GM23338 (cell line): ENCODE data around the gene PDE4B. TPM values are rescaled to one million over a fixed set of nuclear protein-coding genes. Genes with fewer than 3 reads are reported as not detected.

Source experiments
- ATAC-seq: fragments of 200-7000 bp; cut with Tn5 transposase; 3 replicates; pipeline ENCODE4 v1.9.1; 2020
- DNase-seq: peaks from one replicate; pipeline ENCODE4 v3.0.0-alpha.2; 2015; ENCODE audit warnings: low spot score
- H2AFZ ChIP-seq: fragments of 200-600 bp; sonication (generic); 2 replicates; pipeline ENCODE4 v1.8.0; 2016; ENCODE audit warnings: antibody characterized with exemption, mild to moderate bottlenecking, moderate library complexity
- H3F3A ChIP-seq: fragments of 200-600 bp; sonication (generic); replicated peaks from 2 replicates; pipeline ENCODE4 v1.8.0; 2017; ENCODE audit warnings: antibody characterized with exemption, mixed run types, low read depth
- H3K27ac ChIP-seq: fragments of 200-600 bp; sonication (generic); 2 replicates; pipeline ENCODE4 v1.6.1; 2016; ENCODE audit warnings: low read depth
- H3K27me3 ChIP-seq: fragments of 200-600 bp; sonication (generic); 2 replicates; pipeline ENCODE4 v1.8.0; 2016; ENCODE audit warnings: mild to moderate bottlenecking, mixed run types, moderate library complexity; ENCODE audit not compliant: insufficient read depth
- H3K36me3 ChIP-seq: fragments of 200-600 bp; sonication (generic); 2 replicates; pipeline ENCODE4 v1.8.0; 2016; ENCODE audit warnings: mild to moderate bottlenecking; ENCODE audit not compliant: insufficient read depth
- H3K4me1 ChIP-seq: fragments of 200-600 bp; sonication (generic); 2 replicates; pipeline ENCODE4 v1.8.0; 2016; ENCODE audit warnings: mild to moderate bottlenecking, moderate library complexity; ENCODE audit not compliant: insufficient read depth
- H3K4me2 ChIP-seq: fragments of 200-600 bp; sonication (generic); 2 replicates; pipeline ENCODE4 v1.7.1; 2017; ENCODE audit warnings: mixed run types
- H3K4me3 ChIP-seq: fragments of 200-600 bp; sonication (generic); 2 replicates; pipeline ENCODE4 v1.6.1; 2016; ENCODE audit warnings: mixed run types
- H3K79me2 ChIP-seq: fragments of 200-600 bp; sonication (generic); replicated peaks from 2 replicates; pipeline ENCODE4 v1.8.0; 2017; ENCODE audit warnings: mild to moderate bottlenecking; ENCODE audit not compliant: insufficient read depth
- H3K9me2 ChIP-seq: fragments of 200-600 bp; sonication (generic); 2 replicates; pipeline ENCODE4 v1.8.0; 2017; ENCODE audit not compliant: insufficient read depth
- H4K20me1 ChIP-seq: fragments of 200-600 bp; sonication (generic); replicated peaks from 2 replicates; pipeline ENCODE4 v1.8.0; 2017; ENCODE audit warnings: mild to moderate bottlenecking; ENCODE audit not compliant: insufficient read depth
- H3K27ac Mint-ChIP-seq: 2 replicates; pipeline ENCODE4 v1.8.0; 2020; ENCODE audit warnings: inconsistent platforms, mild to moderate bottlenecking, moderate library complexity, mixed read lengths
- H3K27me3 Mint-ChIP-seq: 3 replicates; pipeline ENCODE4 v1.8.0; 2022; ENCODE audit warnings: low read depth, mild to moderate bottlenecking, moderate library complexity, mixed read lengths, inconsistent platforms; ENCODE audit not compliant: insufficient read depth, poor library complexity
- H3K36me3 Mint-ChIP-seq: 3 replicates; pipeline ENCODE4 v1.8.0; 2021; ENCODE audit warnings: low read depth, mild to moderate bottlenecking, inconsistent platforms, moderate library complexity, mixed read lengths
- H3K4me1 Mint-ChIP-seq: 3 replicates; pipeline ENCODE4 v1.8.0; 2020; ENCODE audit warnings: mild to moderate bottlenecking, inconsistent platforms, mixed read lengths
- H3K4me3 Mint-ChIP-seq: 3 replicates; pipeline ENCODE4 v1.8.0; 2021; ENCODE audit warnings: moderate library complexity, mild to moderate bottlenecking, inconsistent platforms, mixed read lengths
- H3K9me3 Mint-ChIP-seq: 3 replicates; pipeline ENCODE4 v1.8.0; 2020; ENCODE audit warnings: moderate library complexity, mild to moderate bottlenecking, inconsistent platforms, mixed read lengths
- CREB1 ChIP-seq: fragments of 250-450 bp; sonication (Bioruptor Pico); IDR thresholded peaks from 2 replicates; pipeline ENCODE4 v1.5.0; 2020; ENCODE audit warnings: low read depth, mild to moderate bottlenecking, moderate library complexity
- EZH2 ChIP-seq: fragments of 200-600 bp; sonication (generic); IDR thresholded peaks from one replicate; pipeline ENCODE4 v1.8.0; 2017; ENCODE audit warnings: antibody characterized with exemption, mild to moderate bottlenecking, low read depth; ENCODE audit not compliant: unreplicated experiment
- EZH2phosphoT487 ChIP-seq: fragments of 200-600 bp; sonication (generic); IDR thresholded peaks from one replicate; pipeline ENCODE4 v1.8.1; 2018; ENCODE audit warnings: antibody characterized with exemption; ENCODE audit not compliant: unreplicated experiment
- JUNB ChIP-seq: IDR thresholded peaks from one replicate; pipeline ENCODE4 v1.6.1; 2016; ENCODE audit warnings: antibody characterized with exemption; ENCODE audit not compliant: unreplicated experiment
- REST ChIP-seq: IDR thresholded peaks from one replicate; pipeline ENCODE4 v1.6.1; 2018; ENCODE audit warnings: antibody characterized with exemption; ENCODE audit not compliant: unreplicated experiment
- STAT1 ChIP-seq: IDR thresholded peaks from one replicate; pipeline ENCODE4 v1.6.1; 2016; ENCODE audit warnings: antibody characterized with exemption; ENCODE audit not compliant: unreplicated experiment
- ZNF331 ChIP-seq: fragments of 250-450 bp; sonication (Bioruptor Pico); IDR thresholded peaks from 2 replicates; pipeline ENCODE4 v1.5.0; 2020; ENCODE audit warnings: low read depth, mild to moderate bottlenecking, moderate library complexity
- ZNF462 ChIP-seq: fragments of 250-450 bp; sonication (Bioruptor Pico); IDR thresholded peaks from 2 replicates; pipeline ENCODE4 v1.5.0; 2020; ENCODE audit warnings: mild to moderate bottlenecking, moderate library complexity
- polyA plus RNA-seq: library from polyadenylated mRNA; unstranded; fragments of >200 nt; fragmentation: Nextera tagmentation; extraction: Ambion mirVana; gene quantifications from 2 replicates; pipeline ENCODE4 v1.2.1, GENCODE V29; 2016
- total RNA-seq: library from RNA; depleted of rRNA; stranded (reverse); fragments of >200 nt; shearing (Covaris generic); gene quantifications from 2 replicates; pipeline ENCODE4 v1.2.3, GENCODE V29; 2014
- TF ChIP-seq, protein P1 (sequence below), 2 experiments: fragments of 200-600 bp in 1 of 2; sonication (generic) in 1 of 2; conservative IDR thresholded peaks; 2 replicates each; pipeline versions ENCODE4 v1.5.1 to v1.6.1; 2016 to 2017; ENCODE audit warnings: antibody characterized with exemption in 2 of 2, low read depth in 2 of 2, mild to moderate bottlenecking in 2 of 2, moderate library complexity in 1 of 2

Gene PDE4B
- total and polyA plus RNA-seq, 2 experiments from 2014 or later = 14.0 to 25.6 TPM

- no peak for TF ChIP-seq ZNF462
- no peak for TF ChIP-seq REST
- TF ChIP-seq STAT1 = no peak
These were observed 199.0 kb downstream of the PDE4B start (continued) for GRCh38 chr1:65991694-65992093.

DNA sequence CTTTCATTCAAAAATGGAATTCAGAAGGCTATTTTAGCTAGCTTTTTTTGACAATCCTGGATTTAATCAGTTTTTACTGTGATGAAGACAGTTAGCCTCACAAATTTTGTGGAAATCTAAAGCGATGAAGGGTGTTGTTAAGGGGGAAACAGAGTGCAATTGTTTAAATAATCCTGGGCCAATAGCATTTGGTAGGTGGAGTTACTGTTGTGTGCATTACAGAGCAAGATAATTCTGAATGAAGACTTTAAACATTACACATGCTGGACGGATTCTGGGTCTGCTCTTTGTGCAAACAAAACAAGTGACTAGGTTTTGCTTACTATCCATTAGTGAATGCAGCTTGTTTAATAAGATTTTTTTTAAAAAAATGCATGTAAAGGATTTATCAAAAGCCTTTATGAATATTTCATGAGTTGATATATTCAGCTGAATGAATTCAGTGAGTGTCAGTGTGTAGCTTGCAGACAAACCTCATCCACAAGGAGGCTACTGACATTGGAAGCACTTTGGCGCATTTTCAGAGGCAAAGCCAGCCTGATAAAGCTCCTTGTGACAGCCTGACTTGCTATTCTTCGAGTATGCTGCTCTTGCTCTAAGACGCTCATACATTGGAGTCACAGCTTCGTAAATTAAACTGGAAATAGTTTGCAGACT lies 199.6 kb downstream of the PDE4B start:
- H3K4me1 ChIP-seq = no peaks in the 10 kb centered on the region
- H3K27ac ChIP-seq = no peak overlapping the region
- peaks cover 6% of the 10 kb centered on the region for H3K27me3 Mint-ChIP-seq
- no peak overlapping the region for H3K4me3 ChIP-seq
- H3K79me2 ChIP-seq = no peaks in the 10 kb centered on the region
- no peak overlapping the region for H3K27ac Mint-ChIP-seq
- no peaks in the 10 kb centered on the region for H3K4me1 Mint-ChIP-seq
- H4K20me1 ChIP-seq = no peaks in the 10 kb centered on the region
- no peak overlapping the region for H3K4me3 Mint-ChIP-seq
- no peaks in the 10 kb centered on the region for H3K9me3 Mint-ChIP-seq
- H3K9me2 ChIP-seq = no peaks in the 10 kb centered on the region
- H3K27me3 ChIP-seq = no peaks in the 10 kb centered on the region
- H3K4me2 ChIP-seq = no peak overlapping the region
- no peaks in the 10 kb centered on the region for H3K36me3 Mint-ChIP-seq
- no peaks in the 10 kb centered on the region for H3F3A ChIP-seq
- H2AFZ ChIP-seq = peak overlapping the region; percentile 9; the same call in 1 of the 2 replicates
- H3K36me3 ChIP-seq = no peaks in the 10 kb centered on the region
- ATAC-seq = no peak
- DNase-seq = peak; percentile 29
- no peak for TF ChIP-seq EZH2
- TF ChIP-seq CREB1 = no peak
- TF ChIP-seq REST = no peak
- no peak for TF ChIP-seq EZH2phosphoT487
- TF ChIP-seq ZNF331 (CRISPR knock-in tag) = no peak
- TF ChIP-seq JUNB = no peak
- no peak for TF ChIP-seq STAT1
- TF ChIP-seq, protein P1, sequence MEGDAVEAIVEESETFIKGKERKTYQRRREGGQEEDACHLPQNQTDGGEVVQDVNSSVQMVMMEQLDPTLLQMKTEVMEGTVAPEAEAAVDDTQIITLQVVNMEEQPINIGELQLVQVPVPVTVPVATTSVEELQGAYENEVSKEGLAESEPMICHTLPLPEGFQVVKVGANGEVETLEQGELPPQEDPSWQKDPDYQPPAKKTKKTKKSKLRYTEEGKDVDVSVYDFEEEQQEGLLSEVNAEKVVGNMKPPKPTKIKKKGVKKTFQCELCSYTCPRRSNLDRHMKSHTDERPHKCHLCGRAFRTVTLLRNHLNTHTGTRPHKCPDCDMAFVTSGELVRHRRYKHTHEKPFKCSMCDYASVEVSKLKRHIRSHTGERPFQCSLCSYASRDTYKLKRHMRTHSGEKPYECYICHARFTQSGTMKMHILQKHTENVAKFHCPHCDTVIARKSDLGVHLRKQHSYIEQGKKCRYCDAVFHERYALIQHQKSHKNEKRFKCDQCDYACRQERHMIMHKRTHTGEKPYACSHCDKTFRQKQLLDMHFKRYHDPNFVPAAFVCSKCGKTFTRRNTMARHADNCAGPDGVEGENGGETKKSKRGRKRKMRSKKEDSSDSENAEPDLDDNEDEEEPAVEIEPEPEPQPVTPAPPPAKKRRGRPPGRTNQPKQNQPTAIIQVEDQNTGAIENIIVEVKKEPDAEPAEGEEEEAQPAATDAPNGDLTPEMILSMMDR (conservative IDR thresholded peaks at IDR 0.05; ENCODE audit: low read depth in 2 of 2) = no peak
